ENCODE results near the gene TFB2M. TPM values are rescaled to one million over a fixed set of nuclear protein-coding genes. Genes with fewer than 3 reads are reported as not detected.

Gene TFB2M
- polyA plus RNA-seq, 1 donor (not counting 4 experiments of a cell fraction or from before 2014, with no cell fraction given) = 28.6 TPM

DNA sequence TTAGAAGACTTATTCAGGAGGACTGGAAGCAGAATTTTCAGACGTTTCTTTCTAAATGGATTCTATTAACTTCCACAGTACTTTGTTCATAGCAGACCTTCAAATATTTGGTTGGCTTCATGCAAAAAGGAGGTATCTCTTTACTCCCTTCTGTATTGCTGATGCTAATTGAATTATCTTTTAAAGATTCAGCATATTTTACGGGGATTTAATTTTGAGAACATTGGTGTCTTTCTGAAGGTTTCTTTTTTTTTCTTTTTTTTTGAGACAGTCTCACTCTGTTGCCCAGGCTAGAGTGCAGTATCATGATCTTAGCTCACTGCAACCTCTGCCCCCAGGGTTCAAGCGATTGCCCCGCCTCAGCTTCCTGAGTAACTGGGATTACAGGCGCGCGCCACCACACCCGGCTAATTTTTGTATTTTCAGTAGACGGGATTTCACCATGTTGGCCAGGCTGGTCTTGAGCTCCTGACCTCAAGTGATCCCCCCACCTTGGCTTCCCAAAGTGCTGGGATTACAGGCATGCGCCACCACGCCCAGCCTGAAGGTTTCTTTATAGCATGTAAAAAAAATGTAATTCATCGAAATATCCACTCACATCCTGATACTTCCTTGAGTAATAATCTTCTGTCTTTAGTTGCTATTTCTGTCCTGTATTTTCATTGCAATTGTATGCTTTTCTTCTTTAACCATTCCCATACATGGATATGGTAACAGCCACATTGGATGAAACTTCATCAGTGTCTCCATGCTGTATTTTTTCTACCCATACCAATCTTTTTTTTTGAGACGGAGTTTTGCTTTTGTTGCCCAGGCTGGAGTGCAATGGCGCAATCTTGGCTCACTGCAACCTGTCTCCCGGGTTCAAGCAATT is 14.7 kb upstream of the TFB2M start:
- Histone ChIP-seq H3K9me3 (ENCODE audit: control insufficient read depth, low read depth, low read length) (no peaks in the 10 kb centered on the region), H3K36me3 (ENCODE audit: control insufficient read depth in 2 of 2, extremely low read depth in 1 of 2, insufficient read depth in 2 of 2, low read length in 2 of 2) (no peaks in the 10 kb centered on the region), H3K9me1 (ENCODE audit: control insufficient read depth, extremely low read depth, insufficient read depth, low read length) (no peaks in the 10 kb centered on the region), H3K4me2 (ENCODE audit: control insufficient read depth, extremely low read depth, insufficient read depth, low read depth, low read length) (no peak overlapping the region), H3K9ac (ENCODE audit: control insufficient read depth, extremely low read depth, insufficient read depth, low read length) (no peak overlapping the region), H3K27me3 (ENCODE audit: control insufficient read depth, extremely low read depth, insufficient read depth, low read length) (no peaks in the 10 kb centered on the region), H3K4me3 (ENCODE audit: control insufficient read depth in 2 of 3, extremely low read depth in 1 of 3, insufficient read depth in 2 of 3, low read depth in 1 of 3, low read length in 3 of 3) (no peak overlapping the region), H3K79me2 (ENCODE audit: control insufficient read depth, insufficient read depth, low read length) (peaks cover 7% of the 10 kb centered on the region), H4K20me1 (ENCODE audit: control insufficient read depth, extremely low read depth, insufficient read depth, low read length) (no peaks in the 10 kb centered on the region), H2AFZ (ENCODE audit: control insufficient read depth, low read length) (no peak overlapping the region), H3K27ac (ENCODE audit: control insufficient read depth, insufficient read depth, low read length) (no peak overlapping the region), H3K4me1 (ENCODE audit: control insufficient read depth, extremely low read depth, insufficient read depth, low read length) (no peaks in the 10 kb centered on the region)
- FAIRE-seq (no peak), DNase-seq (ENCODE audit: low read depth, low spot score) (no peak)
- no peak for TF ChIP-seq EZH2 (IDR thresholded peaks at IDR 0.05; ENCODE audit: low read length)
- TF ChIP-seq, protein P1, sequence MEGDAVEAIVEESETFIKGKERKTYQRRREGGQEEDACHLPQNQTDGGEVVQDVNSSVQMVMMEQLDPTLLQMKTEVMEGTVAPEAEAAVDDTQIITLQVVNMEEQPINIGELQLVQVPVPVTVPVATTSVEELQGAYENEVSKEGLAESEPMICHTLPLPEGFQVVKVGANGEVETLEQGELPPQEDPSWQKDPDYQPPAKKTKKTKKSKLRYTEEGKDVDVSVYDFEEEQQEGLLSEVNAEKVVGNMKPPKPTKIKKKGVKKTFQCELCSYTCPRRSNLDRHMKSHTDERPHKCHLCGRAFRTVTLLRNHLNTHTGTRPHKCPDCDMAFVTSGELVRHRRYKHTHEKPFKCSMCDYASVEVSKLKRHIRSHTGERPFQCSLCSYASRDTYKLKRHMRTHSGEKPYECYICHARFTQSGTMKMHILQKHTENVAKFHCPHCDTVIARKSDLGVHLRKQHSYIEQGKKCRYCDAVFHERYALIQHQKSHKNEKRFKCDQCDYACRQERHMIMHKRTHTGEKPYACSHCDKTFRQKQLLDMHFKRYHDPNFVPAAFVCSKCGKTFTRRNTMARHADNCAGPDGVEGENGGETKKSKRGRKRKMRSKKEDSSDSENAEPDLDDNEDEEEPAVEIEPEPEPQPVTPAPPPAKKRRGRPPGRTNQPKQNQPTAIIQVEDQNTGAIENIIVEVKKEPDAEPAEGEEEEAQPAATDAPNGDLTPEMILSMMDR (optimal IDR thresholded peaks at IDR 0.05 in 1 of 3, IDR thresholded peaks at IDR 0.05 in 1 of 3, conservative IDR thresholded peaks at IDR 0.05 in 1 of 3; ENCODE audit: extremely low read depth in 1 of 3, insufficient read depth in 2 of 3, low read length in 3 of 3) = no peak
- dilution Hi-C loops (cut with MboI; ENCODE audit: extremely low pct_ligation_motif_present, low sequenced_read_pairs) = no loop called here

DNA sequence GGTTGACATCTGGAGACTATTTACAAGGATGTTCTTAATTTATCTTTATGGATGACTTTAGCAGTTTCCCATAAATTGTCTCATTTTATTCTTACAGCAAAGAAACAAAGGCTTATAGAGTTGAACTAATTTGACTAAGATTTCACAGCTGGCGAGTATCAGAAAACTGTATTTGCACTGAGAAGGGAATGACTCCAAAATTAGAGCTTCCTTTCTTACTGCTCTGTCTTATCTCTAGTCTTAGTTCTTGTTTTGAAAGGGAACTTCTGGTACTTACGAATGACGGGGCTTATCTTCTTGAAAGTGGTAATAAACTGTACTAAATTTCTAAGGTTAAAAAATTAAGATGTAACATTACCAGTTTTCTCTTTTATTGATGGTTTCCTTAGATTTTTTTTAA is 13.8 kb upstream of the TFB2M start:
- FAIRE-seq (no peak), DNase-seq (ENCODE audit: low read depth, low spot score) (no peak)
- H3K9me1 ChIP-seq (ENCODE audit: control insufficient read depth, extremely low read depth, insufficient read depth, low read length) = no peaks in the 10 kb centered on the region
- no peak overlapping the region for H3K4me2 ChIP-seq (ENCODE audit: control insufficient read depth, extremely low read depth, insufficient read depth, low read depth, low read length)
- no peaks in the 10 kb centered on the region for H3K27me3 ChIP-seq (ENCODE audit: control insufficient read depth, extremely low read depth, insufficient read depth, low read length)
- no peak for TF ChIP-seq EZH2 (IDR thresholded peaks at IDR 0.05; ENCODE audit: low read length)
- TF ChIP-seq, protein P1 (optimal IDR thresholded peaks at IDR 0.05 in 1 of 3, IDR thresholded peaks at IDR 0.05 in 1 of 3, conservative IDR thresholded peaks at IDR 0.05 in 1 of 3; ENCODE audit: extremely low read depth in 1 of 3, insufficient read depth in 2 of 3, low read length in 3 of 3) = no peak
- no peak overlapping the region for H3K27ac ChIP-seq (ENCODE audit: control insufficient read depth, insufficient read depth, low read length)
- H3K79me2 ChIP-seq (ENCODE audit: control insufficient read depth, insufficient read depth, low read length) = peaks cover 10% of the 10 kb centered on the region
- H3K4me1 ChIP-seq (ENCODE audit: control insufficient read depth, extremely low read depth, insufficient read depth, low read length) = no peaks in the 10 kb centered on the region
- no peak overlapping the region for H3K4me3 ChIP-seq (ENCODE audit: control insufficient read depth in 2 of 3, extremely low read depth in 1 of 3, insufficient read depth in 2 of 3, low read depth in 1 of 3, low read length in 3 of 3)
- H3K36me3 ChIP-seq (ENCODE audit: control insufficient read depth in 2 of 2, extremely low read depth in 1 of 2, insufficient read depth in 2 of 2, low read length in 2 of 2) = no peaks in the 10 kb centered on the region
- H3K9me3 ChIP-seq (ENCODE audit: control insufficient read depth, low read depth, low read length) = no peaks in the 10 kb centered on the region
- dilution Hi-C loops (cut with MboI; ENCODE audit: extremely low pct_ligation_motif_present, low sequenced_read_pairs) = no loop called here
- no peaks in the 10 kb centered on the region for H4K20me1 ChIP-seq (ENCODE audit: control insufficient read depth, extremely low read depth, insufficient read depth, low read length)
- H2AFZ ChIP-seq (ENCODE audit: control insufficient read depth, low read length) = no peak overlapping the region
- H3K9ac ChIP-seq (ENCODE audit: control insufficient read depth, extremely low read depth, insufficient read depth, low read length) = no peak overlapping the region
